HCT116 (cell line): ENCODE data around the gene LIPA.

Source experiments
- ATF3 ChIP-seq: IDR thresholded peaks from 2 replicates; pipeline ENCODE4 v1.6.1; 2012
- CEBPB ChIP-seq: IDR thresholded peaks from 2 replicates; pipeline ENCODE4 v1.6.1; 2012; ENCODE audit warnings: low read depth
- CTCF ChIP-seq, 3 experiments: fragments of 200-600 bp in 1 of 3; sonication (generic) in 1 of 3; IDR thresholded peaks in 2 of 3; conservative IDR thresholded peaks in 1 of 3; 2 replicates each; pipeline ENCODE4 v1.5.1; 2012 to 2017; ENCODE audit warnings: low read depth in 2 of 3, low read length in 2 of 3, antibody characterized with exemption in 1 of 3, borderline replicate concordance in 1 of 3, control low read depth in 1 of 3, mild to moderate bottlenecking in 1 of 3, mixed read lengths in 1 of 3, mixed run types in 1 of 3, moderate library complexity in 1 of 3; ENCODE audit not compliant: insufficient read depth in 1 of 3
- EGR1 ChIP-seq: IDR thresholded peaks from 2 replicates; pipeline ENCODE4 v1.6.1; 2012; ENCODE audit warnings: low read depth
- EZH2 ChIP-seq: fragments of 200-600 bp; sonication (generic); IDR thresholded peaks from 2 replicates; pipeline ENCODE4 v1.6.1; 2017; ENCODE audit warnings: antibody characterized with exemption, mixed run types
- POLR2A ChIP-seq: IDR thresholded peaks from 2 replicates; pipeline ENCODE4 v1.7.0; 2011; ENCODE audit warnings: borderline replicate concordance; ENCODE audit not compliant: insufficient read depth, insufficient read length; ENCODE audit errors: extremely low read depth
- POLR2AphosphoS5 ChIP-seq: IDR thresholded peaks from 2 replicates; pipeline ENCODE4 v1.6.1; 2011; ENCODE audit warnings: mild to moderate bottlenecking, low read depth, low read length, moderate library complexity
- RAD21 ChIP-seq: IDR thresholded peaks from 2 replicates; pipeline ENCODE4 v1.6.1; 2012; ENCODE audit warnings: low read depth, mild to moderate bottlenecking
- REST ChIP-seq: IDR thresholded peaks from 2 replicates; pipeline ENCODE4 v1.6.1; 2012; ENCODE audit warnings: low read depth
- SP1 ChIP-seq: IDR thresholded peaks from 2 replicates; pipeline ENCODE4 v1.6.1; 2012; ENCODE audit warnings: low read depth
- TCF7L2 ChIP-seq: IDR thresholded peaks from 2 replicates; pipeline ENCODE4 v1.7.0; 2011; ENCODE audit warnings: borderline replicate concordance, inconsistent platforms; ENCODE audit not compliant: insufficient read depth, insufficient read length; ENCODE audit errors: extremely low read depth
- YY1 ChIP-seq: IDR thresholded peaks from 2 replicates; pipeline ENCODE4 v1.6.1; 2011; ENCODE audit warnings: low read length, low read depth, moderate library complexity, mild to moderate bottlenecking; ENCODE audit not compliant: insufficient replicate concordance; ENCODE audit errors: extremely low read depth
- ZNF274 ChIP-seq: fragments of 200-500 bp; sonication (Bioruptor generic); IDR thresholded peaks from 2 replicates; pipeline ENCODE4 v1.6.1; 2014; ENCODE audit warnings: mild to moderate bottlenecking, low read depth, low read length, inconsistent platforms
- TF ChIP-seq, protein P1 (sequence below): IDR thresholded peaks from 2 replicates; pipeline ENCODE4 v1.6.1; 2011; ENCODE audit warnings: mild to moderate bottlenecking, low read length, moderate library complexity; ENCODE audit not compliant: insufficient replicate concordance; ENCODE audit errors: extremely low read depth

- TF ChIP-seq RAD21 (no peak), CEBPB (no peak), CTCF (IDR thresholded peaks at IDR 0.05 in 2 of 3, conservative IDR thresholded peaks at IDR 0.05 in 1 of 3; ENCODE audit: borderline replicate concordance in 1 of 3, insufficient read depth in 1 of 3, low read depth in 2 of 3, low read length in 2 of 3) (no peak), ZNF274 (no peak), YY1 (no peak), ATF3 (no peak), POLR2A (no peak), EZH2 (no peak), POLR2AphosphoS5 (no peak), REST (no peak), EGR1 (no peak), SP1 (no peak), TCF7L2 (no peak)
- TF ChIP-seq, protein P1, sequence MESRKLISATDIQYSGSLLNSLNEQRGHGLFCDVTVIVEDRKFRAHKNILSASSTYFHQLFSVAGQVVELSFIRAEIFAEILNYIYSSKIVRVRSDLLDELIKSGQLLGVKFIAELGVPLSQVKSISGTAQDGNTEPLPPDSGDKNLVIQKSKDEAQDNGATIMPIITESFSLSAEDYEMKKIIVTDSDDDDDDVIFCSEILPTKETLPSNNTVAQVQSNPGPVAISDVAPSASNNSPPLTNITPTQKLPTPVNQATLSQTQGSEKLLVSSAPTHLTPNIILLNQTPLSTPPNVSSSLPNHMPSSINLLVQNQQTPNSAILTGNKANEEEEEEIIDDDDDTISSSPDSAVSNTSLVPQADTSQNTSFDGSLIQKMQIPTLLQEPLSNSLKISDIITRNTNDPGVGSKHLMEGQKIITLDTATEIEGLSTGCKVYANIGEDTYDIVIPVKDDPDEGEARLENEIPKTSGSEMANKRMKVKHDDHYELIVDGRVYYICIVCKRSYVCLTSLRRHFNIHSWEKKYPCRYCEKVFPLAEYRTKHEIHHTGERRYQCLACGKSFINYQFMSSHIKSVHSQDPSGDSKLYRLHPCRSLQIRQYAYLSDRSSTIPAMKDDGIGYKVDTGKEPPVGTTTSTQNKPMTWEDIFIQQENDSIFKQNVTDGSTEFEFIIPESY = no peak
Measured at GRCh38 chr10:89294721-89295239, 43.2 kb upstream of the LIPA start.
